Activated CD4-positive, alpha-beta T cell treated with anti-CD3 and anti-CD28 coated beads, Interleukin-2, Interleukin-6, amounts not matched to agents 100 ng/mL and 50 ng/mL, durations not matched to agents 16 hours and 8 hours (primary cell): ENCODE measurements around the gene HSD3B1.
A peak's percentile ranks its signal among the peaks of the same experiment; 100 is the strongest.

Experiments used
- DNase-seq: peaks from one replicate; pipeline ENCODE4 v3.0.0-alpha.2; 2020

Gene HSD3B1

DNA sequence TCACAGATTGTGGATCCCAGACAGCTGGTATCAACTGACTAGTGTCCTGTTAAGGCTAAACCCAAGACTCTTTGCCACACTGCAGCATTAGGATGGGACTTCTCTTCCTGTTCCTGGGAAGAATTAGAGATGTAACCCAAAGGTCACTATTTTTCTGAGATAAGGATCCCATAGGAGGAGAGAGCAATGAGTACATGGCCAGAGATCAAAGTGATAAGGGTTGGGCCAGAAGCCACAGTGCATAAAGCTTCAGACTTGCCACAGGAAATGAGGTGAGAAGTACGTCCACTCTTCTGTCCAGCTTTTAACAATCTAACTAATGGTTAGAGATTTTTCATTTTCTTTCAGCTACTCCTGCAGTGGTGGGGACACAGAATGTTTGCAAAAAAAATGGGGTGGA is at the start of gene HSD3B1:
HSD3B1 (plus strand) TSS at position 270 of the 400 bp plus-strand sequence. CDS start 267 bp downstream, outside the sequence.
- no peak for DNase-seq

DNA sequence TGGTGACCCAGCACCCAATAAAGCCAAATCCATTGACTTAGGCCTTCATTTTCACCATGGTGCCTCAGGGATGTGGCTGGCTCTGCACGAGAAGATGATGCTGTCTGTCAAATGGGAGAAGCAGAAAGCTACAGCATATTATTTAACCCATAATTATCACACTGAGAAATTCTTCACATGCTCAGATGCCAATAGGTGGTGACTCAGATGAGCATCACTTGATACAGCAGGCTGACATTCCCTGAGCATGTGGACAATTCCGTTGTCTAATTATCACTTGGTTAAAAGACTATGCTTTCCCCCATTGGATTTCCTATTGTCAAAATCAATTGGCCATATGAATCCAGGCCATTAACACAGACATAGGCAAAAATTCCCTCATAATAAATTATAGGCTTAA is 44.0 kb upstream of the HSD3B1 start:
- DNase-seq, result no peak

DNA sequence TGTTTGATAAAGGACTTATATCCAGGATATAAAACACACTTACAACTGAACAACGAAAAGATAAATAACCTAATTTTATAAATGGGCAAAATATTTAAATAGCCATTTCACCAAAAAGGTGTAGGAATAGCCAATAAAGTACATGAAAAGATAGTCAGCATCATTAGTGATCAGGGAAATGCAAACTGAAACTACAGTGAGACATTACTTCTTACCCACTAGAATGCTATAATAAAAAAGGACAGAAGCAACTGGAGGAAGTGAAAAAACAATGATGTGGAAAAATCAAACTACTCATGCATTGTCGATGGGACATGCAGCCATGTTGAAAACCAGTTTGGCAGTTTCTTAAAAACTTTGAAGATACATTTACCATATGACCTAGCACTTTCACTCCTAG is 43.4 kb upstream of the HSD3B1 start:
- no peak for DNase-seq

DNA sequence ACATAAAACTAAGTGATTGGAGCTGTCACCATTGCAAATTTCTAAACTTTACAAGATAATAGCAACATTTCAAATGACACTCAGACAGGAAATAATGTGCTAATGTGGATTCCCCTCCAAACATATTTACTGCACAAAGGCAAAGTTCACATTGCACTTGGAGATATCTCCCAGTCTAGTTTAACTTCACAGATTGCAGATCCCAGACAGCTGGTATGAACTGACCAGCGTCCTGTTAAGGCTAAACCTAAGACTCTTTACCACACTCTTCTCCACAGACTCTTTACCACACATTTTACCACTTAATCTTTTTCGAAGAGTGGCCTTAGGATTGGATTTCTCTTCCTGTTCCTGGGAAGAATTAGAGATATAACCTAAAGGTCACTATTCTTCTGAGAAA is 40.6 kb upstream of the HSD3B1 start:
- DNase-seq, result no peak

DNA sequence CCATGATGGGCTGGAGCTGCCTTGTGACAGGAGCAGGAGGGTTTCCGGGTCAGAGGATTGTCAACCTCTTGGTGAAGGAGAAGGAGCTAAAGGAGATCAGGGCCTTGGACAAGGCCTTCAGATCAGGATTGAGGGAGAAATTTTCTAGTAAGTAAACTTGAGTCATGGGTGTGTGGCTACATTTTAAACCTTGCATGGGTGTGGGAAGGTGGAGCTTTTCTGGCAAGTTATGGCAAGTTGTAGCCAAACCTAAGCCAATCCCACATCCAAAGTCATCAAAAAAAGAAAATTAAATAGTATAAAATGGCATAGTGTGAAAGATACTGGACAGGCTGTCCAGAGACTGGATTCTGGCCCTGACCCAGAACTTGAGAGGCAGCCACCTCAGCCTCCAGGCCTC is 39.8 kb upstream of the HSD3B1 start:
- DNase-seq, result no peak

DNA sequence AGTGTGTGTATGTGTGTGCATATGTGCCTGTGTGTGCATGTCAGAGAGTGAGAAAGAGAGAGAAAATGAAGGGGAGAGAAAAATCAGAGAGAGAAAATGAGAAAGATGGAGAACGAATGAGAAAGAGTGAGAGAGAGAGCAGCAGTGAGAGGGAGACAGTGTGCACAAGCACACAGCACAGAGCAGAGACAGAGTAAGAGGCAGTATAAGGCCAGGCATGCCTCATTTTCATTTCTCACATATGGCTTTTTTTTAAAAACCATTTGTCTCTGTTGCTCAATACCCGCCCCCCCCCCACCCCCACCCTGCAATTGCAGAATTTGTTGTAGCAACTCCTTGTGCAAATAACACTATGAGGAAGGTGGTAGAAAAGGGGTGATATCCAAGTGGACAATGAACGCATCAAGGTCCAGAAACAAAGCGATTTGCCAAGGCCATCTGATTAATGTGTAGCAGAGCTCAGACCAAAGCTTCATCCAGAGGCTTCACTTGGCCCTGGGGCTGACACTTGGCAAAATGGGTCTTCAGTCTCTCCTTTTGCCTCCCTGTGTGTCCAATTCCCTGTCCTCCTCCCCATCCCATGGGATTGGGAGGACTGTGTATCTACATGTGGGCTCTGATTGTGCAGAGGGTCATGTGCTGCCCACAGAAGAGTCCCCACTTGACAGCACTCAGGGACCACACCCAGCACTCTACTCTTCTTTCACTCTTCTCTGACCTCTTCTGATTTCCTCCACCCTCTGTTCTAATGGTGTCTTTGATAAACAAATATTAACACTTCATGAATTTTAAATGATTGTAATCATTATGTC is 38.9 kb upstream of the HSD3B1 start:
- DNase-seq, result no peak

DNA sequence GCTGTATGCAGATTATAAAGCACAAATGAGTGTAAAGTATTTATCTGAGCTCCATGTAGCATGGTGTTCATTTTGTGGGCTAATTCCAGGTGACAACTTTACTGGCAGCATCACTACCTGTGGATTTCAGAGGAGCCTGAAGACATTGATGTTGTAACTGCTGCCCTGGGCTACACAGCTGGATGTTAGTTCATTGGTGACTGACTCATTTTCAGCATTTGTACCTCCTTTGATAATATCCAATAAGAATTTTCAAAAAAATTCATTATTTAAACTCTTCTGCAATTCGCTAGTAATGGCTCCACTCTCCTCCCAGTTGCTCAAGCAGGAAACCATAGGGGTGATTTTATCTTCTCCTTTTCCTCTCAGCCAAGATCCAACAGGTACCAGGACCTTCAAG is 37.3 kb upstream of the HSD3B1 start:
- DNase-seq, result no peak

DNA sequence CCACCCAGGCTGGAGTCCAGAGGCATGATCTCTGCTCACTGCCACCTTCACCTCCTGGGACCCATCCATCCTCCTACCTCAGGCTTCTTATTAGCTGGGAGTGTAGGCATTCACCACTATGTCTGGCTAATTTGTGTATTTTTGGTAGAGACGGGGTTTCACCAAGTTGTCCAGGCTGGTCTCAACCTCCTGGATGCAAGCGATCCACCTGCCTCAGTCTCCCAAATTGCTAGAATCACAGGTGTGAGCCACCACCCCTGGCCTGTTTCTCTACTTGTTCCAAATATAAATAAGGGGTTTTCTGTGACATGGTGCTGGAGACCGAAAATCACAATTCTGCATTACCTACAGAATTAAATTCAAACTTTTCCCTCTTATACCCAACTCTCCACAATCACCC is 36.6 kb upstream of the HSD3B1 start:
- no peak for DNase-seq

DNA sequence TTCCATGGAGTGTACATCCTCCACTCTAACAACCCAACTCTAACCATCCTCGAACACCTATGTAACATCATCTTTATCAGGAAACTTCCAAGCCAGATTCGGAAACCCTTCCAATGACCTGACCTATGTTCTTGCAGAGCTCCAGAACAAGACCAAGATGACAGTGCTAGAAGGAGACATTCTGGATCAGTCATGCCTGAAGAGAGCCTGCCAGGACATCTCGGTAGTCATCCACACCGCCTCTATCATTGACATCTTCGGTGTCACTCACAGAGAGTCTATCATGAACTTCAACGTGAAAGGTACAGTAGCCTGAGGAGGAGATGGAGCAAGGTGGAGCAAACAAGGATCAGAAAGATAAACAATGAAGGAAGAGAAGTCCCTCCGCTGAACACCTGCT is 36.1 kb upstream of the HSD3B1 start:
- no peak for DNase-seq

DNA sequence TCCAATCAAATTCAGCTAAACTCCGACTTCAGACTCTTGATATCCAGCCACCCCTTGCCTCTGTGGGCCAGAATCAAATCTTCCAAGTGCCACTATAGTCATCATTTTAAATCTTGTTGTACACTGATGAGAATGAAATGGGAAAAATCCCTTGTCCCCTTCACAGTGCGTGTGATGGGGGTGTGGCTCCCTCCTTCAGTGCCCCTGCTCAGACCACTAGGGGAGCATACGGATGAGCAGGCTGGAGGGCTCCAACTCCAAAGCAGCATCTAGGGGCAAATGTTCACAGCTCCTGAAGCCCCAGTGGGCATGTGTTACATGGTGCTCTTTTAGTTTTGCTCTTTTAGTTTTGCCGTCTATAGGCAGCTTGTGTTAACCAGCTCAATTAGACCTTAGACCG is 35.4 kb upstream of the HSD3B1 start:
- DNase-seq, result no peak

DNA sequence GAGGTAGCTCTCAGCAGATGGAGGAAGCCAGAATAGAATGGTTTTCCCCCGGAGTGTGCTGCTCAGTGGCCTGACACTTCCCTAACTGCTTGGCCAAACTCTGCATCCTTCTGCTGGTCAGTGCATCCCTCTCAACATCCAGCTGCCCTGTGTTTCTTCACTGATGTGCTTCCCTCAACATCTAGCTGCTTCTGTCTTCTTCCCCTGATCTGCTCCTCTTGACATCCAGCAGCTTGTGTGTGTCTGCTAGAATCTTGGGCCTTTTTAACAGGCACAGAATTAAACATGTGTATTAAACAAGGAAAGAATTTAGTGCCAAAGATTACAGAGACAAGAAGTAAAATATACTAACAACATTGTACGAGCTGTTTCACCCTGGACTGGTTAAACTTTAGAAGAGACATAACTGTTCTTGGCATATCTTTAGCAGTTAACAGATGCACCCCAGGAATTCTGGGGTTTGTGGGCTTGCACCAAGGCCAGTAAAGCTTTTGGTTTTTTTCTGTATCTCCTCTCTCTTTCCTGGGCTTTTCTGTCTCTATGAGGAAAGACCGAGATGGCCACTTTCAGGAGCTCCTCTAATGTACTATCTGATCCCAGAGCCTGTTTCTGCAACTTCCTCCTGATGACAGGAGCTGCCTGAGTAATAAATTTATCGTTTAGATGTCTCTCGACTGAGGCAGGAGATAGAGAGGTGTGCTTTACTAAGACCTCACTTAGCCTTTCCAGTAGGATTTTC is 34.8 kb upstream of the HSD3B1 start:
- no peak for DNase-seq

DNA sequence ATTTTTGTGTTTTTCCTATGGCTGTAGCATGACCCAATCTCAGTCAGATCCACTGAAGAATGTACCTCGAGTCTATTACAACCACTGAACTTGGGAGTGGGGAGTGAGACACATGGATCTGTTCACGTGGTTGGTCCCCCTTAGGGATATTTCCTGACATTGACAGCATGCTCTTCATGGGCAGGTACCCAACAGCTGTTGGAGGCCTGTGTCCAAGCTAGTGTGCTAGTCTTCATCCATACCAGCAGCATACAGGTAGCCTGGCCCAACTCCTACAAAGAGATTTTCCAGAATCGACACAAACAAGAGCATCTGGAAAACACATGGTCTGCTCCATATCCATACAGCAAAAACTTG is 34.2 kb upstream of the HSD3B1 start:
- no peak for DNase-seq

DNA sequence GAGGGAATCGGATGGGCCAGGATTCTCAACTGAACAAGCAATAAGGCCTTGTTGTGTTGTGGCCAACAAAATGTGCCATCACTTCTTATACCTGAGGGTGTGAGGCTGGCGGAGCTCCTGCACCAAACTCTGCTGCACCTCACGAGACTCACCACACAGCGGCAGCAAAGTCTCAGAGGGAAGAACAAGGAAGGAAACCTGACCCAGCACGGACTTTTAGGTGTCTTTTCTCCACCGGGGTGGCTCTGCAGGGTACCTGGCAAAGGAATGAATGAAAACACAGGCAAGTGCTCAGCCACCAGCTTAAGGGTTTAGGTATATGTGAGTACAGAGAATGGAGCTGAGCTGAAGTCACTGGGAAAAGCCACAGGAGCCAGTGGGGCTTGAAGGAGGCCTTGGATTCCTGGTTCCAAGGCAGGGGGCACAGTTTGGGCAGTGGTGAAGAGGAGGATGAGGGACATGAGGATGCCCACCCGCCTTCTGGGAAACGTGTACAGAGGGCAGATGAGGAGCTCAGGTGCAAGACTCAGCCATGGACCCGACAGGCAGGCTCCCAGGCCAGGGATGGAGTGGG is 31.1 kb upstream of the HSD3B1 start:
- DNase-seq, result peak; percentile 49

DNA sequence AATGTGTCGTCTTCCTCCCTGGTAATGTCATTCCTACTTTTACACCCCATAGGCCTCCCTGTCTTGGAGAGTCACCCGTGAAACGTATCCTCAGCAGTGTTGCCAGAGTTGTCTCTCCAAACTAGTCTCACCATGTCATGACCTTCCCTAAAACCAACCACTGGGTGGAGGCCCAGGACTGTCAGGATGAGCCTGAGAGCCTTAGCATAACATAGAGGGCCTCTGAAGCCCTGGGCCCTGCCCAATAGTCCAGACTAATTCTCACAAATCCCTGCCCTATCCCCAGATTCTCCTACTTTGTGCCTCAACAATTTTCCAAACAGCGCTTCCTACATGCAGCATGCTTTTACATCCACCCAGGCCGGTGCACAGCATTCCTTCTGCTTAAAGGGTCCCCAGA is 29.3 kb upstream of the HSD3B1 start:
- no peak for DNase-seq

DNA sequence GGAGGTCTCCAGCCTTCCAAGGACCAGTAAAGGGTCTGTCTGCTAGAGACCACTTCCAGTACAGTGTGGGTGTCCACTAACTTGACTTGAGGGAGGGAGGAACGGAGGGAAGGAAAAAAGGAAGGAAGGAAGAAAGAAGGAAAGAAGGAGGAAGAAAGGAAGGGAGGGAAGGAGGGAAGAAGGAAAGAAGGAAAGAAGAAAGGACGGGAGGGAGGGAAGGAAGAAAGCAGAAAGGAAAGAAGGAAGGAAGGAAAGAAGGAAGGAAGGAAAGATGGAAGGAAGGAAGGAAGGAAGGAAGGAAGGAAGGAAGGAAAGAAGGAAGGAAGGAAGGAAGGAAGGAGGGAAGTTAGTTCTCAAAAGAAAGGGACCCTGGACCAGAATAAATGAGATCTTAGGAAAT is 26.8 kb upstream of the HSD3B1 start:
- no peak for DNase-seq

DNA sequence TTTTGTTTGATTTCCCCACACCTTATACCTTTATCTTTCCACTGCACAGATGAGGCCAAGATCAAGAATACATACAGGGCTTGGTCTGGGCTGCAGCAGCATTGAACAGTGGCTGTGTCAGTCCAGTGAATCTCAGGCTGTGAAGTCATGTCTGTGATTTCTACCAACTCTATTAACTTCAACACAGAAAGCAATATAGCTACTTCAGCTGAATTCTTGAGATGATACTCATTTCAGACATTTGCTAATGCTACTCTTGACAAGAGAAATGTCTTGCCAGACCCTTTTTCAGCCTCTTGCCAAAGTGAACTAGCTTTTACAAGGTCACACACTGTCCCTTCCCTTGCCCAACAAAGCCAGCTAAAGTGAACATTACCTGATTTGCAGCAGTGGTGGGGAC is 25.1 kb upstream of the HSD3B1 start:
- no peak for DNase-seq

DNA sequence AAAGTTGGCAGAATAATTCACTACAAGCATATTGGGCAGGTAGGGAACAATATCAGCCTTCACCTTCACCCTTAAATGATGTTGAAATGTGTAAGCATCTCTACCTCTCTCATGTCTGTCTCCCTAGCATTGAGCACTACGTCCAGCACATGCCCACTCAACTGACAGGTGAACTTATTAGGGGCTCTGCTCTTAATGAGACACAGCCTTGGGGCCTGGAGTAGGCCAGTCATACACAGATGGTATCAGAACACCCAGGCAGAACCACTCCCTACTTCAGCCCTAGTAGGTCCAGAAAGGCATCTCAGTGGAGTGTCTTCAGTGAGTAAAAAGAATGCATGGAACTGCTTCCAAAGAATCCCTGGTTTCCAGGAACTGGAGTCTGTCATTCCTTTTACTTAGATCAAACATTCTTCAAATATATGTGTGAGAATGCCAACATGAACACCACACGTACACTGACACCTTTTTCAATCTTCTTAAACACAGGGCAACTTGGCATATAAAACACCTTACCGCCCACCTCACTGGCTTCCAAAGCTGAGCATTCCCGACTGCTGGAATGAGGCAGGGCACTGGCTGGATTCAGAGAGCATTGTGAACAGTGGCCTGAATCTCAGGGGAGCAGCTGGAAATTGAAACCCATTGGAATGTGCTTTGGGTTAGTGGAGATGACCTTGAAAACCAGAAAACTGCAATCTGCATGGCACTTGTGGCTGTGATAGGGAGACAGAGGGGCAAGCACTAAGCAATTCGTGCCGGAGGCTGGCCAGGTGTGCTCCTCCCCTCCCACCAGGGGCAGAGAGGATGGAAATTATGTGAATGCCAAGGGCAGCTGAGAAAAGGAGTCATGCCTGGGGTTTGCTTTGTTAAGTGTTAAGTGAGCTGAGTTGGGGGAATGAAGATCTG is 24.2 kb upstream of the HSD3B1 start:
- no peak for DNase-seq

DNA sequence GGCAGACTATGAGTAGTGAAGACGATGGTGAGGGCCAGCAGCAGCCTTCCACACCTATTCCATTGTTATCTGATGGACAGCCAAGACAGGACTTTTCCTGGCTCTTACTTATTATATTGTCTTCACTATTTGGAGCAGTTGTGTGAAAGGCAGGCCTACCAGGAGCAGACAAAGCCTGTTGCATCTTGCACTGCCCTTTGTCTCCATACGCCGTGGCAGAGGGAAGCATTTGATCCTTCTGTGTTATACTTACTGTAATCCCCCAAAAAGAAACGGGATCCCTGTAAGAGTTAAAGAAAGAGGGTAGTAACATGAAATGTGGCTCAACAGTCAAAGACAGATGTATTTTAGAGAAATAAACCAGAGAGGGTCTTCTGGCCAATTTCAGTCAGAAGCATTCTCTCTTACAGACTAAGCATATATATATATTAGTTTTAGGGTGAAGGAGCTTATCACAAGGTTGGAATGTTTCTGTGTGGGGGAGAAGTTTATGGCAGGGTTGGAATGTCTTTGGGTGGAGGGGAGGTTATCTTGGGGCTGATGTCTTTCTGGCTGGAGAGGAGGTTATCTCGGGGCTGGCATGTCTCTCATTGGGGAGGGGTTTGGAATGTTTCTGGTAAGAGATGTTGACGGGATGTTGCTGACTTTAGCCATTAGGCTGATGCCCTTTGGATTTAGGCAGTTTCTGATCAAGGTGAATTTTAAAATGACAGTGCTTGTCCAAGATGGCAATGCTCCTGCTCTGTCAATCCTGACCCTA is 23.4 kb upstream of the HSD3B1 start:
- no peak for DNase-seq

DNA sequence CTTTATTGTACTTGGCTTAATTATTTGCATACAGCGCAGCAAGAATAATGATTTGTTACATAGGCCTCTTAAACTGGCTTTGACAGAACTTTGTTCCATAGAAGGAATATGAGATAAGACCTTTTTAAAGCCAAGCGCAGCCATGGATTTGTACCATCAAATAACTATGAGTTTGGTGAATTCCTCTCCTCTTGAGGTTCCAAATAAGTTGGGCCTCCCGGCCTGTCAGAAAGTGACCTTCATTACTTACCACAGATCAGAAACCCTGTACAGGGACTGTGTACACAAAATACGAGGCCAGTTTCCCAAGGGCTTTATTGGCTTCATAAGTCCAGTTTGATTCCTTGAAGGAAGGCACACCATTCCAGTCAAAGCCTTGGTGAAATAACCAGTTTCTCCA is 21.8 kb upstream of the HSD3B1 start:
- no peak for DNase-seq

DNA sequence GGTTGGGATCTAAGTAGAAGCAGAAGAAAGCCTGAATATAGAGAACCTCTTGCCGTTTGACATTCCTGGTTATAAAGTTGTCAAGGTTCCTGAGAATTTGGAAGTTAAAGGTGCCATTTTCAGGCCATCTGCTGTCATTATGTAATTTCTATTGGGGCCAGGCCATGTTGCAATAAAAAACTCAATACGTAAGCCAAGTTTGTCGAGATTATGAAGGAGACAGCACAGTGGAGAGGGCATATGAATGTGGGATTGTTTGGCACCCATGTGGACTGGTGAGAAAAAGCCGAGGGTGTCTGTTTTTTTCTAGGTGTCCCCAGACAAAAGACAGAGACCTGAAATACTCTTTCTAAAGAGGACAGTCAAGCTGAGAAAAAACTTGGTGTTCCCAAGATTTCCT is 18.8 kb upstream of the HSD3B1 start:
- no peak for DNase-seq

DNA sequence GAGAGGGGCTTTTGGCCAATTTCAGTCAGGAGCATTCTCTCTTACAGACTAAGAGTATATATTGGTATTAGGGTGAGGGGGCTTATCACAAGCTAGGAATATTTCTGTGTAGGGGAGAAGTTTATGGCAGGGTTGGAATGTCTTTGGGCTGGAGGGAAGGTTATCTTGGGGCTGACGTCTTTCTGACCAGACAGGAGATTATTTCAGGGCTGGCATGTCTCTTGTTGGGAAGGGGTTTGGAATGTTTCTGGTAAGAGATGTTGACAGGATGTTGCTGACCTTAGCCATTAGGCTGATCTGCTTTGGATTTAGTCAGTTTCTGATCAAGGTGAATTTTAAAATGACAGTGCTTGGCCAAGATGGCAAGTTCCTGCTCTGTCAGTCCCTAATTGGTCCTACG is 17.8 kb upstream of the HSD3B1 start:
- no peak for DNase-seq

DNA sequence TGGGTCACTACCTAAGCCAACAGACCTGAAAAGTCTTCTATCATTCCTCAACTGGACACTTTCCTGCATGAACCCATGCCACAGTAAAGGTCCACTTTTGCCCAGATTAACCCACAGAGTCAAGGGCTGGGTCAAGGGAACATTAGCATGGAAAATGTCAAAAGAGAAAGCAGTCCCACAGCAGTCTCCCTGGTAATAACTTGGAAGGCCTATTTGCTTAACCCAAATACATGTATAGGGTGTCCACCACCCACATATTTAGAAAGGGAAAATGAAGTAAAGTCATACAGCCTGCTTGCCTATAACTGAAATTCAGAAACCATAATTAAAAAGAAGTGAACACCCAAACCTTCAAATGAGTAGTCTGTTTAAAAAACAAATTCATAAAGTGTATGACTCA is 16.1 kb upstream of the HSD3B1 start:
- DNase-seq, result no peak

DNA sequence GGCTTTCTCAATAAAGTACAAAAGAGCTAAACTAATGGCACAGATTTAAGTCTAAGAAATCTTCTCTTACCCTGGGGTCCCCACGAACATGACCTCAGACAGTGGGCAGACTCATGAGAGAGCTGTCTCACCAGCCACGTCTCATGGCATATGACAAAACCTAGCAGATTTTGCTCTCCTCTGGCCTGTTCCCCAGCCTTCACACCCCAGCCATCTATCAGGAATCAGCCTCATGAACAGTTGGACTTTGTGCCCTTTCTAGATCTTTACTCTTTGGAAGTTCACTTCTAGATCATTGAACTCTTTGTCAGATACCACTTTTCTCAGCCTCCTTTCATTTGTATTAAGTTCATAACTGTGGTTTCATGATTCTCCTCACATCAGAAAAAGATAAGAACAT is 14.2 kb upstream of the HSD3B1 start:
- no peak for DNase-seq
